ENCODE results near the gene CDHR1.

DNA sequence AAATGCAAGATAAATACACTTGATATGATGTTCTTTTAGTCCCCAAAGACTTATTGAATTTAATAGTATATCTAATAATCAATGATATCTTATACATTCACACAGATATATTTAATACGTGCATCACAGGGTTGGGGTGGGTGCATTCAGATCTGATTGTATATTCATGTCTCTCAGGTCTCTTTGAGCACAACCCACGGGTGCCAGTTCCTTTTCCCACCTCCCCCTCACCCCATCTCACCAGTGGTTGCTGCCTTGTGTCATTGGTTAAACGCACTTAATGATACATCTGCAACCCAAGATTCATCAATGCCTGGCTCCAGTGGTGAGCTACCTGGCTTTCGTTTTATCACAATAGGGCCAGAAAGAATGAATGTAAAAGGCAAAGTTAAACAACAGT, 40.8 kb downstream of the CDHR1 start:
- TF ChIP-seq, protein P1, sequence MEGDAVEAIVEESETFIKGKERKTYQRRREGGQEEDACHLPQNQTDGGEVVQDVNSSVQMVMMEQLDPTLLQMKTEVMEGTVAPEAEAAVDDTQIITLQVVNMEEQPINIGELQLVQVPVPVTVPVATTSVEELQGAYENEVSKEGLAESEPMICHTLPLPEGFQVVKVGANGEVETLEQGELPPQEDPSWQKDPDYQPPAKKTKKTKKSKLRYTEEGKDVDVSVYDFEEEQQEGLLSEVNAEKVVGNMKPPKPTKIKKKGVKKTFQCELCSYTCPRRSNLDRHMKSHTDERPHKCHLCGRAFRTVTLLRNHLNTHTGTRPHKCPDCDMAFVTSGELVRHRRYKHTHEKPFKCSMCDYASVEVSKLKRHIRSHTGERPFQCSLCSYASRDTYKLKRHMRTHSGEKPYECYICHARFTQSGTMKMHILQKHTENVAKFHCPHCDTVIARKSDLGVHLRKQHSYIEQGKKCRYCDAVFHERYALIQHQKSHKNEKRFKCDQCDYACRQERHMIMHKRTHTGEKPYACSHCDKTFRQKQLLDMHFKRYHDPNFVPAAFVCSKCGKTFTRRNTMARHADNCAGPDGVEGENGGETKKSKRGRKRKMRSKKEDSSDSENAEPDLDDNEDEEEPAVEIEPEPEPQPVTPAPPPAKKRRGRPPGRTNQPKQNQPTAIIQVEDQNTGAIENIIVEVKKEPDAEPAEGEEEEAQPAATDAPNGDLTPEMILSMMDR (IDR thresholded peaks at IDR 0.05) = no peak
- TF ChIP-seq EP300 (IDR thresholded peaks at IDR 0.05) = no peak

All from esophagus muscularis mucosa (tissue), 3 donors.